ENCODE measurements around the gene PSEN2.

PSEN2 gene

DNA sequence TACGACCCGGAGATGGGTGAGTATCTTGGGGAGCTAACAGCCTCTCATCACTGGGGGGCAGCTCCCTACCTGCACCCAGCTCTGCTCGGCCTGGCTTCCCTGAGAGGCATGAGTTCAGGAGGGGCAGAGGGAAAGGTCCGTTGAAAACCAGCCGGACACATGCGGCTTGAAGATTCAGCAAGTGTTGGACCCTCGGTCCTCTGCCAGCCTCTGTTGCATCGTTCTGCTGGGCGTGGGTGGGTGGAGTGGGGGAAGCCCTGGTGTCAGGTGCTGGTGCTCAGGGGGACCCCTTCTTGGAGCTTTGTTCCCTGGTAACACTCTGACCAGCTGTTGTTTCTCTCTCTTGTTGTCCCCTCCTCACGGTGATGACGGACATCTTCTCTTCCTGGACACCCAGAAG lies 20.9 kb downstream of the PSEN2 start:
- TF ChIP-seq CTCF (IDR thresholded peaks at IDR 0.05; ENCODE audit: control insufficient read depth, extremely low read depth, insufficient read depth): no peak
- no peak for DNase-seq (ENCODE audit: low read depth)
- H3K4me3 ChIP-seq (ENCODE audit: low read depth, low read length): no peak overlapping the region

DNA sequence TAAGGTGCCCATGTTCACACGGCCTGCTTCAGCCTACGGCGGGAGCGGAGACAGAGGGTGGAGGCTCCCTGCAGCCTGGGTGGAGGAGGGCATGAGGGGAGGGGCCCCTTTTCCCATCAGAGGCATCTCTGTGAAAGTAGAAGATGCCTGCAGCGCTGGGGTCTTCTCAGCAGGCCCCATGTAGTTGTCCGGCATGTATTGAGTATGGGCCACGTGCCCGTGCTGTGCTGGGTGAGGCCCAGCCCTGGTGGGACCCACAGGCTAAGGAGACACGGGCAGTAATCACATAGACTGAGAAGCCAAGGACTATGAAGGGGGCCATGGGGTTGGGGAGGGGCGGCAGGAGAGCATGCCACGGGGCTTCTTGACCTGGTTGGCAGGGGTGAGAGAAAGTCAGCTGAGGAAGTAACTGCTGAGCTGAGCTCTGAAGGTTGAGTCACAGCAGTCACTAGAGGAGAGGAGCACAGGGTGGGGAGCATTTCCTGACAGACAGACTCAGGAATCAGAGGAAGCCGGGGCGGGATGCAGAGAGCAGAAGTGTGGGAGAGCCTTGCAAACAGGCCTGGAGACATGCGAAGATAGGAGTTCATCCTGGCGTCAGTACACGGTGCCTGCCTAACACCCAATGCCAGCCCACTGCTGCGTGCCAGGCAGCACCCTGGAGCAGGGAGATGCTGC lies 21.6 kb downstream of the PSEN2 start:
- TF ChIP-seq CTCF (IDR thresholded peaks at IDR 0.05; ENCODE audit: control insufficient read depth, extremely low read depth, insufficient read depth): no peak
- no peak overlapping the region for H3K4me3 ChIP-seq (ENCODE audit: low read depth, low read length)
- DNase-seq (ENCODE audit: low read depth): no peak

DNA sequence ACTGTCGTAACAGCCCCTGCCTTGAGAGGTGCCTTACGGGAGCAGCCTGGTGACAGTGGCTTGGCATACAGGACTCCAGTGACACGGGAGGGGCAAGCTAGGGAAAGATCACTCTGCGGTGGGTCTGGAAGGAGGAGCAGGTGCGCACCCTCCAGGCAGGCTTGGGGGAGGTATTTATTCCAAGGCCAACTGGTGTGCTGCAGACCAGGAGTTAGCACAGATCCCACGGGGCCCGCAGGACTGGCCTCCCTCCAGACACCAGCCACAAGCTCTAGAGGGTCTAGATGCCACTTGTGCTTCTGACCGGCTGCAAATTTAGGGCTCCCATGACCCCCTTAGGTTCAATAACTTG lies 22.1 kb downstream of the PSEN2 start:
- no peak overlapping the region for H3K4me3 ChIP-seq (ENCODE audit: low read depth, low read length)
- DNase-seq (ENCODE audit: low read depth): no peak
- no peak for TF ChIP-seq CTCF (IDR thresholded peaks at IDR 0.05; ENCODE audit: control insufficient read depth, extremely low read depth, insufficient read depth)

DNA sequence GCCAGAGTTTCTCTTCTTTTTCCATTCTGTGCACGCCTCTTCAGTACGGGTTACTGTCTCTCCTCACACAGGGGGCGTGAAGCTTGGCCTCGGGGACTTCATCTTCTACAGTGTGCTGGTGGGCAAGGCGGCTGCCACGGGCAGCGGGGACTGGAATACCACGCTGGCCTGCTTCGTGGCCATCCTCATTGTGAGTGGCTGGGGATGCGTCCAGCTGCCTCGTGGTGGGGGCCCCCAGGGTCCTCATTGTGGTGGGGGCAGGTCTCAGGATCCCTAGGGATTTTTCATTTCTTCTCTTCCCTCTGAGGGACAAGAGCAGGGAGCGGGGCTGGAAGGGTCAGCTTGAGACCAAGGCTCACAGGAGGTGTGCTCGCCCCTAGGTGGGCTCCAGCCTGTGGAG lies 23.5 kb downstream of the PSEN2 start:
- TF ChIP-seq CTCF (IDR thresholded peaks at IDR 0.05; ENCODE audit: control insufficient read depth, extremely low read depth, insufficient read depth): no peak
- no peak overlapping the region for H3K4me3 ChIP-seq (ENCODE audit: low read depth, low read length)
- no peak for DNase-seq (ENCODE audit: low read depth)

DNA sequence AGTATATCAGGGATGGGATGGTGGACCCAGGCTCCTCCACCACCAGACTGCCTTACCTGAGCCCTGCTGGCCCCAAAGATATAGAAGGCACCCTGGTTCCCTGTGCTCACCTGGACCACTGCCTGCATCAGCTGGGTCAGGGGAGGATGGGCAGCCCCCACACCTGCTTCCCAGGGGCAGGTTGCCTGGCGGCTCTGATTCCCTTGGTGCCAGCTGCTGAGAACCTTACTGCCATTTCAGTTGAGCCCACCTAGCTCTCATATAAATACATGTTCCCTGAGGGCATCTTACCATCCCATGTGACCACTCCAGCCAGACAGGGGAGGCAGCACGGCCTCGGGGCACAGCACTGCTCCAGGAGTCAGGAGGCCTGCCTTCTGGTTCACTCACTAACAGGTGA lies 24.4 kb downstream of the PSEN2 start:
- no peak for DNase-seq (ENCODE audit: low read depth)
- no peak for TF ChIP-seq CTCF (IDR thresholded peaks at IDR 0.05; ENCODE audit: control insufficient read depth, extremely low read depth, insufficient read depth)
- no peak overlapping the region for H3K4me3 ChIP-seq (ENCODE audit: low read depth, low read length)

- DNase-seq (ENCODE audit: low read depth): no peak
- no peak overlapping the region for H3K4me3 ChIP-seq (ENCODE audit: low read depth, low read length)
- no peak for TF ChIP-seq CTCF (IDR thresholded peaks at IDR 0.05; ENCODE audit: control insufficient read depth, extremely low read depth, insufficient read depth)
Measured at GRCh38 chr1:226895644-226896043, 25.2 kb downstream of the PSEN2 start.

DNA sequence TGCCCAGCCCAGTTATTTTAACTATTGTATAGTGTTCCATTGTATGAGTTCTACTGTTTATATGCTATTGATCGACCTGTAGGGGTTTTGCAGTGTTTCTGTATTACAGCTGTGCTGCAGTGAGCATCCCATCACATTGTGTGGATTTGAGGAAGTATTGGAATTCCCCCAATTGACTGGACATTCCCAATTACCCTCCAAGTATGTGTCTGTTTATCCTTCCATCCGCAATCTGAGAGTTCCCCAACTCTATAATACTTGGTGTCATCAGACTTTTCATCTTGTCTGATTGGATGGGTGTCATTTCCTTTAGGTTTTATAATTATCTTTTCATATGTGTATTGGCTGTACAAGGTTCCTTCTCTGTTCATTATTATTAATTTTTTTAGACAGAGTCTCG lies 27.8 kb downstream of the PSEN2 start:
- H3K4me3 ChIP-seq (ENCODE audit: low read depth, low read length): no peak overlapping the region
- DNase-seq (ENCODE audit: low read depth): no peak
- TF ChIP-seq CTCF (IDR thresholded peaks at IDR 0.05; ENCODE audit: control insufficient read depth, extremely low read depth, insufficient read depth): no peak
